ENCODE data around the gene SNAPIN.
"Not testable (repeated sequence)": the region's sequence is repeated elsewhere in the genome, so short reads cannot be mapped to it uniquely, and the experiment has no call there.

Gene SNAPIN

DNA sequence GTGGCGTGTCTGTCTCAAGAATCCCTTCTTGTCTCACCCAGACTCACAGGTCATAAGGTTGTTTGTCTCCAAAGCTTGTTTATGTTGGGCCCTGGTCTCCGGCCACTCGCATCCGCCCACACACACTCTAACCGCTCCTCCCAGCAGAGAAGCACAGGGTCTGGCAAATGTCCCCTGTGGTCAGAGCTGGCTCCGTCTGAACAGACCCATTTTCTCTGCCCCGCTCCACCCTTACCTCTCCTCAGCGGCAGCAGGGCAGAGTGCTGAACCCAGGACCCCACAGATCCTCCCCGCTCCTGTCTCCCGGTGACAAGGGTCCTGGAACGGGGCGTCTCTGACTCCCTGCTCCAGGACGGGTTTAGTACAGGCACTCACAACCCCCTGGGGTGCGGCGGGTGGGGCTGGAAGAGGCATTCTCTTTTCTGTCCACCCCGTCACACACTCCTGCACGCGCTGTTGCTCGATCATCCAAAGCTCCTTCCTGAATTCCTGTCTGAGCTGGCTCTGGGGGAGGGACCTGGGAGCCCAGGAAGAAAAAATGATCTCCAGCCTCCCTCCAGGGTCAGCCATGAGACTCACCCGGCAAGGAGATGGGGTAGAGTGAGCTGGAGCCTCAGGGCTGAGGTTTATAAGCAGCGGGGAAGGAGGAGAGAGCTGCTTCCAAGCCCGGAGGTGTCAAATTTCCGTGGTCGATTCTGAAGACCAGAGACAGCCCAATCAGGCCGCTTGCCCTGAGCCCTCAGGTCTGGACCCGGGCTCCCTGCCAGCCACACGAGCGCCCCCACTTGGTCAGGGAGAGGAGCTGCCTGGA, 31.4 kb upstream of the SNAPIN start, which contains the start of gene S100A13:
Gene S100A13 (minus strand): TSS at position 602 of the 811 bp plus-strand sequence. CDS start 1,033 bp downstream, outside the sequence.
- no peak for DNase-seq (ENCODE audit: low read depth in 2 of 3, low spot score in 2 of 3)

- no peak for DNase-seq (ENCODE audit: low read depth in 2 of 3, low spot score in 2 of 3)
Measured at GRCh38 chr1:153627715-153628626, 30.5 kb upstream of the SNAPIN start, which contains the start of gene S100A1. S100A1 (plus strand) TSS chr1:153628434; CDS start chr1:153630522, 2,088 bp downstream.

DNA sequence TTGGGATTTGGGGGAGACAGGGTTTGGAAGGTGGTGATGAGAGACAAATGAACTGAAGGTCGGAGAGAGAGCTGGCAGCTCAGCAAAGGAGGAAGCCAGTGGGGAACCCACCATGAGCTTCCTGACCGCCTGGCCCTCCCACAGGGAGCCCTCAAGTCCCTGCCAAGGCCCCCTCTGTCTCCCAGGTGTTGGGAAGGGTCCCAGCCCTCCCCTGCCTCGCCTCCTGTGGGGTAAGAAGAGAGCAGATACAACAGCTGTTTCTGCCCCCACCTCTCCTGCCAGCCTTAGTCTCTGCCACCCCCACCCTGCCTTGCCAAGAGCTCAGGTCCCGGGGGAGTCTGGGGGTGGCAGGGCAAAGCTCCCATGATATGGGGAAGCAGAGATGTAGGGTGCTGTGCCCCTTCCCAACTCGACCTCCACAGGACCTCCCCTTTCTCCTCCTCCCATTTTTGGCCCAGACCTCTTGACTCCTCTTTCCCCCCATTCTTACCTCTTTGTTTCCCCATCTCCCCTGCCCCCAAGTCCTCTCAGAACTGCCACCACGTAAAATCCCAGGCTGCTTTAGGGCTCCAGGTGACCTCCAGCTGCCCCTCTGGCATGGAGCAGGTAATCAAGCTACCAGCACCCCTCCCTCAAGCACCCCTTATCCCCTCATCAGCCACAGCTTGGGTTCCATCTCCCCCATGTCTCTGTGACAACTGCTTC, 29.7 kb upstream of the SNAPIN start:
- DNase-seq (ENCODE audit: low read depth in 2 of 3, low spot score in 2 of 3) = no peak

DNA sequence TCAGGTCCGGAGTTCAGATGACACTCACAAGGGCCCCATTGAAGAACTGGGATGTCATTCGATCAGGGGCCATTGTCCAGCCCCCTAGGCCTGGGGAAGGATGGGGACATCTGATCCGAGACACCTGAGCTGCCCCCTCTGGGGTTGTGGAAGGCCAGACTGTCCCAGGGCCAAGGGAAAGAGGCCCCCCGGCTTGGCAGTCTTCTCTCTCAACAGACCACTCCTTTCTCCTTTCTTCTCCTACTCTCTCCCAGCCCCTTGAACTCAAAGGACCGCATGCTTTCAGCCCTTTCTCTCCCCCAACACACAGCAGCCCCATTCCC, 29.2 kb upstream of the SNAPIN start:
- no peak for DNase-seq (ENCODE audit: low read depth in 2 of 3, low spot score in 2 of 3)

GRCh38 chr1:153629971-153630370, 28.5 kb upstream of the SNAPIN start:
- DNase-seq (ENCODE audit: low read depth in 2 of 3, low spot score in 2 of 3) = no peak

DNA sequence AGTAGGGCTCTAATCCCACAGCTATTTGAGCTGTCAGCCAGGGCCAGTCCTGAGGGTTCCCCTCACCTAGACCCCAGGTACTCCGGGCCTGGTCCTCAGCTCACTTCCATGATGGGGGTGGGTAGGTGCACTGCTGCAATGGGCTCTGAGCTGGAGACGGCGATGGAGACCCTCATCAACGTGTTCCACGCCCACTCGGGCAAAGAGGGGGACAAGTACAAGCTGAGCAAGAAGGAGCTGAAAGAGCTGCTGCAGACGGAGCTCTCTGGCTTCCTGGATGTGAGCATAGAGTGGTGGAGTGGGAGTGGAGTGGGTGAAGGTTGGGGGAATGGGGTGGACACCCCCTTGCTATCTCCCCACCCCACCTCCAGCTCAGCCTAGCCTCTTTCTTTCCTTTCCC, 28.1 kb upstream of the SNAPIN start:
- DNase-seq (ENCODE audit: low read depth in 2 of 3, low spot score in 2 of 3) = no peak

GRCh38 chr1:153631047-153632022, 27.2 kb upstream of the SNAPIN start:
- no peak for DNase-seq (ENCODE audit: low read depth in 2 of 3, low spot score in 2 of 3)

DNA sequence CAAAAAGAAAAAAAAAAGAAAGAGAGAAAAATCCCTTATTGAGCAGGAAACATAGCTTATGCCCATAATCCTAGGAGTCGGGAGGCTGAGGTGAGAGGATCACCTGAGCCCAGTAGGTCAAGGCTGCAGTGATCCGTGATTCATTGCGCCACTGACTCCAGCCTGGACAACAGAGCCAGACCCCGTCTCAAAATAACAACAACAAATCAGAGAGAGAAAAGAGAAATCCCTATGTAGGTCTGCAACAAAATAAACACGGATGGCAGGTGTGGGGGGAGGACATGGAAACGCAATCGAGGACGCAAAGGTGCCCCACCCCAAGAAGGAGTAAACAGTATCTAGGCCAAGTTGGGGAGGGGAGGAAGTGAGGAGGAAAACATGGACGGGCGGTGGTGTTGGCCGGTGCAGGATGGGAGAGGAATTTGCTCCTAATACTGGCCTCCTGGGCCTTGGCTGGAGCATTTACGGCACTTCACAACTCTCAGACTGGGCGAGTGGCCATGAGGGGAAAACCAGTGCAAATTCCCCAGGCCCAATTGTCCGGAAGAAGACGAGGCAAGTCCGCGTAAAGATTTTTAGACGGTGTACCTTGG, 25.2 kb upstream of the SNAPIN start:
- DNase-seq (ENCODE audit: low read depth in 2 of 3, low spot score in 2 of 3) = no peak

- peak; percentile 94 to 97 (median 96) for DNase-seq (ENCODE audit: low read depth in 2 of 3, low spot score in 2 of 3)
Measured at GRCh38 chr1:153633754-153634665, 24.5 kb upstream of the SNAPIN start, which contains the start of gene CHTOP. CHTOP (plus strand) TSS chr1:153634066; CDS start chr1:153636589, 2,523 bp downstream.

DNA sequence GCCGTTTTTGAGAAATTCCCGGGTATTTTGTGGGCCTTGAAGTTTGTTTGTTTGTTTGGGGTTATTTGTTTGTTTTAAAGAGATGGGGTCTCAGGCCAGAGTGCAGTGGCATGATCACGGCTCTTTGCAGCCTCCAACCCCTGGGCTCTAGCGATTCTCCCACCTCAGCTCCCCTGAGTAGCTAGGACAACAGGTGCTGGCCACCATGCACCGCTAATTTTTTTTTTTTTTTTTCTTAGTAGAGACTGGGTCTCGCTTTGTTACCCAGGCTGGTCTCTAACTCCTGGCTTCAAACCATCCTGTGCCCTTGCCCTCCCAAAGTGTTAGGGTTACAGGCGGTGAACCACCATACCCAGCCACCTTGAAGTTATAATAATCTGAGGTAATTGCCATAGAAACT, 22.6 kb upstream of the SNAPIN start:
- DNase-seq (ENCODE audit: low read depth in 2 of 3, low spot score in 2 of 3) = no peak

GRCh38 chr1:153636312-153636711, 22.2 kb upstream of the SNAPIN start:
- no peak for DNase-seq (ENCODE audit: low read depth in 2 of 3, low spot score in 2 of 3)

GRCh38 chr1:153638261-153638660, 20.2 kb upstream of the SNAPIN start:
- DNase-seq (ENCODE audit: low read depth in 2 of 3, low spot score in 2 of 3) = no peak

DNA sequence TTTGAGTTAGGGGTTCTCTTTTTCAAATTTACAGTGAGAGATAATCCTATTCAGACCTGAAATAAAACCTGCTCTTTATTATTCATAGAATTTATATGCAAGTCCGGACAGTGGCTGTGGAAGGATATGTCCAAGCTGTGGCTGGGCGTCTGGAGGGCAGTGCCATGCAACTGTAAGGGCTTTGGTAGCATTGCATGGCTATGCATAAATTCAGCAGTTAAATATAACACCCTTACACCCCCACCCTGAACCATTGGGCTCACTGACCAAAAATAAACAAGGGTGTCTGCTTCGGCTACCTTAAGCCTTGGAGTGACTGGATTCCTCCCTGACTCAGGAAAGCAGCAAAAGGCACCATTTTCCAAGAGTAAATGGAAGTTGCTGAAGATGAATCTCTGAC, 19.2 kb upstream of the SNAPIN start:
- no peak for DNase-seq (ENCODE audit: low read depth in 2 of 3, low spot score in 2 of 3)

GRCh38 chr1:153640213-153640612, 18.3 kb upstream of the SNAPIN start:
- not testable (repeated sequence) for DNase-seq (ENCODE audit: low read depth in 2 of 3, low spot score in 2 of 3)

GRCh38 chr1:153640861-153641260, 17.6 kb upstream of the SNAPIN start:
- no peak for DNase-seq (ENCODE audit: low read depth in 2 of 3, low spot score in 2 of 3)

DNA sequence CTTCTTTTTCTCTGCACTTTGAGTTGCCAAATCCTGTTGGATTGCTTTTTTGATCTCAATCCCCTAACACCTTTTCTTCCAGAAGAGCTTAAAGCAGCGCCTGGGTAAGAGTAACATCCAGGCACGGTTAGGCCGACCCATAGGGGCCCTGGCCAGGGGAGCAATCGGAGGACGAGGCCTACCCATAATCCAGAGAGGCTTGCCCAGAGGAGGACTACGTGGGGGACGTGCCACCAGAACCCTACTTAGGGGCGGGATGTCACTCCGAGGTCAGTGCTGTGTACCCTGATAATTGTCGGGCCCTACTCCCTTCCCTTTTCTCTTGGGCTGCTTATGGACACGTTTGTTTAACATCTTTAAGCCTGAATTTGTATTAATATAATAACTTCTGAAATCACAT, 16.3 kb upstream of the SNAPIN start:
- DNase-seq (ENCODE audit: low read depth in 2 of 3, low spot score in 2 of 3) = no peak

- no peak for DNase-seq (ENCODE audit: low read depth in 2 of 3, low spot score in 2 of 3)
Measured at GRCh38 chr1:153643100-153643499, 15.4 kb upstream of the SNAPIN start.

DNA sequence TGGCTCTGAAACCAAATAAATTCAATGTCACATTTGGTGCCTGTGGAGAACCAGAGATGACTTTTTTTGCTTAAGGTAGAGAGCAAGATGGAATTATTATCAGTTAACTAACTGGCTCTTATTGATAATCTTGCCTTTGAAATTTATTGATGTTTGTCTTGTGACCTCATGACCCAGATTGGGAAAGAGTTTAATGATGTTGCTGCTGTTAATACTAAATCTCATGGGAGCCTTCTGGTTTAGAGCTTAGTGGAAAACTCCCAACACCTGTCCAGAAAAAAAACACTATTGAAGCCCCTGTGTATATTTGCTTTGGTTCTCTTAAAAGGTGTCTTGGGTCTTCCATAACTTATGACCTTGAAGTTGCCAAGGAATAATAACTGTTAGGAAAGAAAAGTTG, 14.7 kb upstream of the SNAPIN start:
- no peak for DNase-seq (ENCODE audit: low read depth in 2 of 3, low spot score in 2 of 3)

All from activated CD8-positive, alpha-beta memory T cell treated with anti-CD3 and anti-CD28 coated beads for 48 hours (primary cell).